Parathyroid adenoma (tissue), 2 donors: ENCODE results near the gene STX8.
"Not testable (repeated sequence)": the region's sequence is repeated elsewhere in the genome, so short reads cannot be mapped to it uniquely, and the experiment has no call there.

Experiments
- H2AFZ ChIP-seq: fragments of 300-600 bp; sonication (generic); one replicate; pipeline ENCODE4 v1.7.0; 2017; ENCODE audit warnings: antibody characterized with exemption, mild to moderate bottlenecking
- H3K27ac ChIP-seq: fragments of 300-600 bp; sonication (generic); one replicate; pipeline ENCODE4 v1.7.0; 2017
- H3K27me3 ChIP-seq: fragments of 300-600 bp; sonication (generic); one replicate; pipeline ENCODE4 v1.7.0; 2017; ENCODE audit warnings: low read length; ENCODE audit not compliant: control insufficient read depth, insufficient read depth
- H3K36me3 ChIP-seq: fragments of 300-600 bp; sonication (generic); one replicate; pipeline ENCODE4 v1.7.0; 2017; ENCODE audit warnings: low read length; ENCODE audit not compliant: control insufficient read depth, insufficient read depth
- H3K4me1 ChIP-seq: fragments of 300-600 bp; sonication (generic); one replicate; pipeline ENCODE4 v1.7.0; 2017; ENCODE audit warnings: control low read depth
- H3K4me2 ChIP-seq: fragments of 300-600 bp; sonication (generic); one replicate; pipeline ENCODE4 v1.7.0; 2017; ENCODE audit warnings: low read length
- H3K4me3 ChIP-seq: fragments of 300-600 bp; sonication (generic); one replicate; pipeline ENCODE4 v1.7.0; 2017; ENCODE audit warnings: low read depth, low read length
- H3K79me2 ChIP-seq: fragments of 300-600 bp; sonication (generic); one replicate; pipeline ENCODE4 v1.7.0; 2017; ENCODE audit warnings: control low read depth
- H3K9ac ChIP-seq: fragments of 300-600 bp; sonication (generic); one replicate; pipeline ENCODE4 v1.7.0; 2017; ENCODE audit warnings: mild to moderate bottlenecking
- H3K9me3 ChIP-seq: fragments of 300-600 bp; sonication (generic); one replicate; pipeline ENCODE4 v1.7.0; 2017; ENCODE audit warnings: low read length; ENCODE audit not compliant: control insufficient read depth
- CTCF ChIP-seq: fragments of 300-600 bp; sonication (generic); IDR thresholded peaks from one replicate; pipeline ENCODE4 v1.7.0; 2017; ENCODE audit warnings: antibody characterized with exemption, mild to moderate bottlenecking
- donor health status: primary hyperparathyroidism.

STX8 gene

GRCh38 chr17:9342225-9342624 lies 233.4 kb downstream of the STX8 start:
- Histone ChIP-seq H3K27ac (no peak overlapping the region), H3K4me3 (no peak overlapping the region), H3K4me2 (no peak overlapping the region), H3K27me3 (no peaks in the 10 kb centered on the region), H3K79me2 (no peaks in the 10 kb centered on the region), H3K36me3 (no peaks in the 10 kb centered on the region), H3K9ac (no peak overlapping the region), H3K4me1 (no peaks in the 10 kb centered on the region), H2AFZ (no peak overlapping the region), H3K9me3 (no peaks in the 10 kb centered on the region)
- TF ChIP-seq CTCF = no peak

- no peak overlapping the region for H3K27ac ChIP-seq
- H3K4me3 ChIP-seq = no peak overlapping the region
- no peak overlapping the region for H3K4me2 ChIP-seq
- no peaks in the 10 kb centered on the region for H3K79me2 ChIP-seq
- no peak overlapping the region for H2AFZ ChIP-seq
- TF ChIP-seq CTCF = no peak
- H3K9me3 ChIP-seq = no peaks in the 10 kb centered on the region
- H3K27me3 ChIP-seq = no peaks in the 10 kb centered on the region
- H3K36me3 ChIP-seq = no peaks in the 10 kb centered on the region
- H3K9ac ChIP-seq = no peak overlapping the region
- no peaks in the 10 kb centered on the region for H3K4me1 ChIP-seq
Measured at GRCh38 chr17:9339958-9340357, 235.7 kb downstream of the STX8 start.

- H3K27me3 ChIP-seq, H3K4me1 ChIP-seq, H3K4me3 ChIP-seq, H3K4me2 ChIP-seq, H3K9ac ChIP-seq, H3K79me2 ChIP-seq, H3K27ac ChIP-seq, H2AFZ ChIP-seq, H3K9me3 ChIP-seq, H3K36me3 ChIP-seq: not testable (repeated sequence)
Measured at GRCh38 chr17:9339482-9339881, 236.1 kb downstream of the STX8 start.

GRCh38 chr17:9336817-9337216 lies 238.8 kb downstream of the STX8 start:
- Histone ChIP-seq H3K27me3 (no peaks in the 10 kb centered on the region), H3K4me1 (no peaks in the 10 kb centered on the region), H3K79me2 (no peaks in the 10 kb centered on the region), H3K4me2 (no peak overlapping the region), H3K36me3 (peaks cover 2% of the 10 kb centered on the region), H3K4me3 (no peak overlapping the region), H3K9me3 (no peaks in the 10 kb centered on the region), H3K9ac (no peak overlapping the region), H3K27ac (no peak overlapping the region), H2AFZ (no peak overlapping the region)
- no peak for TF ChIP-seq CTCF

- Histone ChIP-seq H3K9me3 (no peaks in the 10 kb centered on the region), H2AFZ (no peak overlapping the region), H3K4me1 (no peaks in the 10 kb centered on the region), H3K36me3 (peaks cover 2% of the 10 kb centered on the region), H3K4me3 (no peak overlapping the region), H3K4me2 (no peak overlapping the region), H3K9ac (no peak overlapping the region), H3K27ac (no peak overlapping the region), H3K27me3 (no peaks in the 10 kb centered on the region), H3K79me2 (no peaks in the 10 kb centered on the region)
- no peak for TF ChIP-seq CTCF
Measured at GRCh38 chr17:9334536-9335446, 240.8 kb downstream of the STX8 start.
